Right ventricle myocardium superior (tissue), 1 donor: ENCODE data around the gene GCNT3. TPM values are rescaled to one million over a fixed set of nuclear protein-coding genes. Genes with fewer than 3 reads are reported as not detected.

Experiments used
- total RNA-seq: library from RNA; stranded (reverse); fragmentation: NEBNext Ultra II Directional; extraction: Animal tissue kit (Norgen Biotek cat#: 25700); gene quantifications from one replicate; pipeline ENCODE4 v1.2.1, GENCODE V29; 2021
- donor health status: DM: no; HTN: yes; CAD: no; lungs with severe emphysema.

Gene GCNT3
- total RNA-seq, 1 donor from 2014 or later, result not detected

Other genes starting within 250 kb of the GCNT3 start
- 29.9 TPM for gene MYO1E, start 238.9 kb upstream of the GCNT3 start, total RNA-seq
- gene FAM81A, start 173.6 kb upstream of the GCNT3 start, total RNA-seq, result 8.0 TPM
- 126 TPM for gene GTF2A2, start 45.7 kb downstream of the GCNT3 start, total RNA-seq
- gene BNIP2, start 77.5 kb downstream of the GCNT3 start, total RNA-seq, result 71.5 TPM